ENCODE measurements around the gene PLA2G4F.

Gene PLA2G4F

GRCh38 chr15:42108189-42108588, 48.2 kb downstream of the PLA2G4F start:
- in situ Hi-C loops (cut with MboI; ENCODE audit: low pct_unique_long_range_greater_than_20kb, low sequenced_read_pairs, unreplicated experiment), result no loop called here
- no peak for TF ChIP-seq CTCF (IDR thresholded peaks at IDR 0.05; ENCODE audit: extremely low read depth, insufficient read depth, missing control alignments)
- DNase-seq (ENCODE audit: low spot score), result no peak

- DNase-seq (ENCODE audit: low spot score), result no peak
Measured at GRCh38 chr15:42107473-42107872, 49.0 kb downstream of the PLA2G4F start.

GRCh38 chr15:42106288-42106687, 50.1 kb downstream of the PLA2G4F start:
- TF ChIP-seq CTCF (IDR thresholded peaks at IDR 0.05; ENCODE audit: extremely low read depth, insufficient read depth, missing control alignments), result no peak

More at GRCh38 chr15:42107473-42107872, 49.0 kb downstream of the PLA2G4F start:
- in situ Hi-C loops (cut with MboI; ENCODE audit: low pct_unique_long_range_greater_than_20kb, low sequenced_read_pairs, unreplicated experiment), result no loop called here
- TF ChIP-seq CTCF (IDR thresholded peaks at IDR 0.05; ENCODE audit: extremely low read depth, insufficient read depth, missing control alignments), result no peak

GRCh38 chr15:42104095-42104891, 52.1 kb downstream of the PLA2G4F start:
- in situ Hi-C loops (cut with MboI; ENCODE audit: low pct_unique_long_range_greater_than_20kb, low sequenced_read_pairs, unreplicated experiment), result no loop called here
- DNase-seq (ENCODE audit: low spot score), result no peak
- TF ChIP-seq CTCF (IDR thresholded peaks at IDR 0.05; ENCODE audit: extremely low read depth, insufficient read depth, missing control alignments), result no peak

More at GRCh38 chr15:42106288-42106687, 50.1 kb downstream of the PLA2G4F start:
- DNase-seq (ENCODE audit: low spot score), result no peak
- in situ Hi-C loops (cut with MboI; ENCODE audit: low pct_unique_long_range_greater_than_20kb, low sequenced_read_pairs, unreplicated experiment), result no loop called here

- in situ Hi-C loops (cut with MboI; ENCODE audit: low pct_unique_long_range_greater_than_20kb, low sequenced_read_pairs, unreplicated experiment), result no loop called here
- no peak for DNase-seq (ENCODE audit: low spot score)
- TF ChIP-seq CTCF (IDR thresholded peaks at IDR 0.05; ENCODE audit: extremely low read depth, insufficient read depth, missing control alignments), result no peak
Measured at GRCh38 chr15:42102646-42103235, 53.7 kb downstream of the PLA2G4F start.

- no peak for DNase-seq (ENCODE audit: low spot score)
- TF ChIP-seq CTCF (IDR thresholded peaks at IDR 0.05; ENCODE audit: extremely low read depth, insufficient read depth, missing control alignments), result no peak
- in situ Hi-C loops (cut with MboI; ENCODE audit: low pct_unique_long_range_greater_than_20kb, low sequenced_read_pairs, unreplicated experiment), result no loop called here
Measured at GRCh38 chr15:42101861-42102260, 54.6 kb downstream of the PLA2G4F start.

Measured in GM13977 (cell line).